ENCODE data around the gene EFCAB6.
A peak's percentile ranks its signal among the peaks of the same experiment; 100 is the strongest.

The EFCAB6 gene

GRCh38 chr22:43826142-43827002 lies 14.3 kb upstream of the EFCAB6 start:
- in situ Hi-C loops (cut with HindIII; ENCODE audit: low pct_unique_long_range_greater_than_20kb, low sequenced_read_pairs) = no loop called here

GRCh38 chr22:43825651-43826050 lies 13.5 kb upstream of the EFCAB6 start:
- in situ Hi-C loops (cut with HindIII; ENCODE audit: low pct_unique_long_range_greater_than_20kb, low sequenced_read_pairs) = no loop called here
- no peak for TF ChIP-seq JUND (IDR thresholded peaks at IDR 0.05; ENCODE audit: low read depth)

More at GRCh38 chr22:43826142-43827002, 14.3 kb upstream of the EFCAB6 start:
- peak in 1 of 2 experiments; percentile 43 for DNase-seq (ENCODE audit: low read depth in 1 of 2, low spot score in 1 of 2)
- TF ChIP-seq JUND (IDR thresholded peaks at IDR 0.05; ENCODE audit: low read depth) = no peak

GRCh38 chr22:43824724-43825420 lies 12.8 kb upstream of the EFCAB6 start:
- no peak for DNase-seq (ENCODE audit: low read depth in 1 of 2, low spot score in 1 of 2)
- no peak for TF ChIP-seq JUND (IDR thresholded peaks at IDR 0.05; ENCODE audit: low read depth)
- in situ Hi-C loops (cut with HindIII; ENCODE audit: low pct_unique_long_range_greater_than_20kb, low sequenced_read_pairs) = no loop called here

More at GRCh38 chr22:43825651-43826050, 13.5 kb upstream of the EFCAB6 start:
- DNase-seq (ENCODE audit: low read depth in 1 of 2, low spot score in 1 of 2) = no peak

- TF ChIP-seq JUND (IDR thresholded peaks at IDR 0.05; ENCODE audit: low read depth) = no peak
- in situ Hi-C loops (cut with HindIII; ENCODE audit: low pct_unique_long_range_greater_than_20kb, low sequenced_read_pairs) = no loop called here
- DNase-seq (ENCODE audit: low read depth in 1 of 2, low spot score in 1 of 2) = no peak
These were observed 12.0 kb upstream of the EFCAB6 start for GRCh38 chr22:43823911-43824665.

- in situ Hi-C loops (cut with HindIII; ENCODE audit: low pct_unique_long_range_greater_than_20kb, low sequenced_read_pairs) = no loop called here
- no peak for DNase-seq (ENCODE audit: low read depth in 1 of 2, low spot score in 1 of 2)
- no peak for TF ChIP-seq JUND (IDR thresholded peaks at IDR 0.05; ENCODE audit: low read depth)
These were observed 11.3 kb upstream of the EFCAB6 start for GRCh38 chr22:43823353-43823908.

- no peak for TF ChIP-seq JUND (IDR thresholded peaks at IDR 0.05; ENCODE audit: low read depth)
- no peak for DNase-seq (ENCODE audit: low read depth in 1 of 2, low spot score in 1 of 2)
- in situ Hi-C loops (cut with HindIII; ENCODE audit: low pct_unique_long_range_greater_than_20kb, low sequenced_read_pairs) = no loop called here
These were observed 9.7 kb upstream of the EFCAB6 start for GRCh38 chr22:43821606-43822425.

- TF ChIP-seq JUND (IDR thresholded peaks at IDR 0.05; ENCODE audit: low read depth) = no peak
- in situ Hi-C loops (cut with HindIII; ENCODE audit: low pct_unique_long_range_greater_than_20kb, low sequenced_read_pairs) = no loop called here
- DNase-seq (ENCODE audit: low read depth in 1 of 2, low spot score in 1 of 2) = no peak
These were observed 8.7 kb upstream of the EFCAB6 start for GRCh38 chr22:43820651-43821305.

GRCh38 chr22:43819931-43820640 lies 8.0 kb upstream of the EFCAB6 start:
- DNase-seq (ENCODE audit: low read depth in 1 of 2, low spot score in 1 of 2) = no peak
- in situ Hi-C loops (cut with HindIII; ENCODE audit: low pct_unique_long_range_greater_than_20kb, low sequenced_read_pairs) = no loop called here
- TF ChIP-seq JUND (IDR thresholded peaks at IDR 0.05; ENCODE audit: low read depth) = no peak

- in situ Hi-C loops (cut with HindIII; ENCODE audit: low pct_unique_long_range_greater_than_20kb, low sequenced_read_pairs) = no loop called here
- no peak for TF ChIP-seq JUND (IDR thresholded peaks at IDR 0.05; ENCODE audit: low read depth)
- DNase-seq (ENCODE audit: low read depth in 1 of 2, low spot score in 1 of 2) = no peak
These were observed 7.4 kb upstream of the EFCAB6 start for GRCh38 chr22:43819421-43819921.

GRCh38 chr22:43818981-43819380 lies 6.9 kb upstream of the EFCAB6 start:
- in situ Hi-C loops (cut with HindIII; ENCODE audit: low pct_unique_long_range_greater_than_20kb, low sequenced_read_pairs) = no loop called here
- DNase-seq (ENCODE audit: low read depth in 1 of 2, low spot score in 1 of 2) = no peak
- TF ChIP-seq JUND (IDR thresholded peaks at IDR 0.05; ENCODE audit: low read depth) = no peak

All from T47D (cell line).